HFFc6 (cell line): ENCODE data around the gene ANO4. TPM values are rescaled to one million over a fixed set of nuclear protein-coding genes. Genes with fewer than 3 reads are reported as not detected.

Experiments used
- DNase-seq: peaks from one replicate; pipeline ENCODE4 v3.0.0-alpha.2; 2018
- H3K27ac Mint-ChIP-seq: 2 replicates; pipeline ENCODE4 v1.8.0; 2020; ENCODE audit warnings: mild to moderate bottlenecking, mixed read lengths
- H3K27me3 Mint-ChIP-seq: 2 replicates; pipeline ENCODE4 v1.8.0; 2021; ENCODE audit warnings: mild to moderate bottlenecking, moderate library complexity, mixed read lengths; ENCODE audit not compliant: insufficient read depth
- H3K36me3 Mint-ChIP-seq: 2 replicates; pipeline ENCODE4 v1.8.0; 2021; ENCODE audit warnings: low read depth, mixed read lengths
- H3K4me1 Mint-ChIP-seq: 2 replicates; pipeline ENCODE4 v1.8.0; 2020; ENCODE audit warnings: low read depth, mixed read lengths
- H3K4me3 Mint-ChIP-seq: 2 replicates; pipeline ENCODE4 v1.8.0; 2020; ENCODE audit warnings: mild to moderate bottlenecking, moderate library complexity, mixed read lengths
- H3K9me3 Mint-ChIP-seq: 2 replicates; pipeline ENCODE4 v1.8.0; 2020; ENCODE audit warnings: mild to moderate bottlenecking, mixed read lengths
- CTCF ChIP-seq: fragments of 200-600 bp; sonication (generic); IDR thresholded peaks from 2 replicates; pipeline ENCODE4 v1.5.0; 2021; ENCODE audit warnings: antibody characterized with exemption, mild to moderate bottlenecking
- total RNA-seq, 6 experiments: library from RNA; stranded (reverse); fragmentation: NEBNext Ultra II Directional; extraction: Animal tissue kit (Norgen Biotek cat#: 25700); gene quantifications; 2 replicates in 1 of 6; 3 replicates in 5 of 6; pipeline ENCODE4 v1.2.3, GENCODE V29; 2021

Gene ANO4
- total RNA-seq, 6 experiments from 2014 or later = not detected

DNA sequence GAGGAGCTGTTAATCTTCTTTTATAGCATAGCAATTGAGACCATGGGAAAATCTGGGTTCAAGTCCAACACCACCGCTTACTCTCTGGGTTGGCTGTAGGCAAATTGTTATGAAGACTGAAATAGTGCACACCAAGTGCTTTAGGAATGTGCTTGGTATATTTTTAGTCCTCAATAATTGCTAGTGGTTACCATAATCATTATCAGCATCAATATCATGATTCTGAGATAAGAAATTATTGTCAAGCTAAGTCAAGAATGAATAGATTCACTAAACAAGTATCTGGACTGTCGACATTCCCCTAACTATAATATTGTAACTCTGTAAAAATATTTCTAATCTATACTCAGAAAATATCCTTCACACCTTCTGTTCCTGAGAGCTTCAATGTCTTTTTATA lies 48.5 kb downstream of the ANO4 start:
- H3K27ac Mint-ChIP-seq = no peak overlapping the region
- no peak for TF ChIP-seq CTCF
- H3K4me3 Mint-ChIP-seq = no peak overlapping the region
- DNase-seq = no peak
- H3K36me3 Mint-ChIP-seq = no peaks in the 10 kb centered on the region
- no peaks in the 10 kb centered on the region for H3K27me3 Mint-ChIP-seq
- no peaks in the 10 kb centered on the region for H3K4me1 Mint-ChIP-seq
- H3K9me3 Mint-ChIP-seq = peaks cover 22% of the 10 kb centered on the region

DNA sequence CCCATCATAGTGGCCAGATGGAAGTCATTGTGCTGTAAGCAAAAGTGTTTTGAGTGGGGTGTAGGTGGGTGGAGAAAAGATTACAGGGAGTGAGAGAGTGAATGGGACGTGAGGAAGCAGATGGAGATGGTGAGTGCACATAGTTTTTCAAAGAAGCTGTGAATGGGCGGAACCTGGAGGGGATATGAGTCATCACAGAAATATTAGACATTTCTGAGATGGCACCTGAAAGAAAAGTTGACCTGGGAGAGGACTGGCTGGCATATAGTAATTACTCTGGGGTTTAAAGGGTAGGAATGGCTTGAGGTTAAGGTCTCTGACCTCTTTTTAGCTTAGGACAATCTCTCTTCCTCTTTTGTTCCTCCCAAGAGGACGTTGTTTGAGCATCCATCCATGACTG lies 50.5 kb downstream of the ANO4 start:
- TF ChIP-seq CTCF = no peak
- no peaks in the 10 kb centered on the region for H3K36me3 Mint-ChIP-seq
- no peaks in the 10 kb centered on the region for H3K27me3 Mint-ChIP-seq
- no peaks in the 10 kb centered on the region for H3K4me1 Mint-ChIP-seq
- peaks cover 23% of the 10 kb centered on the region for H3K9me3 Mint-ChIP-seq
- no peak overlapping the region for H3K27ac Mint-ChIP-seq
- H3K4me3 Mint-ChIP-seq = no peak overlapping the region
- DNase-seq = no peak

DNA sequence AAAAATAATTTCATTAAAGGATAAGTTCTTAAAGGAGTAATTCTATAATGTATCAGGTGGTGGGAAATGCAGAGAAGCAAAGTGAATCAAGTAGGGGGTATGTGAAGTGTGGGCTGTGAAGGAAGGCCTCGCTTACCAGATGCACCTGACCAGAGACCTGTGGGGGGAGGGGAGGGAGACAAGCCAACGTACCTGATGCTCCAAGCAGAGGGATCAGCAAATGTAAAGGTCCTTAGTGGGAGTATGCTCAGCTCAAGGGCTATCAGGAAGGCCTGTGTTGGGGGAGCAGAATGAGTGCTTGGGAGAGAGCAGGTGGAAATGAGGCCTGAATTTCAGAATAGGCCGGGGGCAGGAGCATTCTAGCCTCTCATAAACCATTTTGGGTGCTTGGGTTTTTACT lies 57.1 kb downstream of the ANO4 start:
- Mint-ChIP-seq H3K27ac (no peak overlapping the region), H3K4me1 (no peaks in the 10 kb centered on the region), H3K9me3 (peaks cover 35% of the 10 kb centered on the region), H3K27me3 (no peaks in the 10 kb centered on the region), H3K4me3 (no peak overlapping the region), H3K36me3 (no peaks in the 10 kb centered on the region)
- TF ChIP-seq CTCF = no peak
- no peak for DNase-seq

- H3K27ac Mint-ChIP-seq = no peak overlapping the region
- no peaks in the 10 kb centered on the region for H3K4me1 Mint-ChIP-seq
- no peak overlapping the region for H3K4me3 Mint-ChIP-seq
- peaks cover 33% of the 10 kb centered on the region for H3K9me3 Mint-ChIP-seq
- no peaks in the 10 kb centered on the region for H3K36me3 Mint-ChIP-seq
- DNase-seq = no peak
- H3K27me3 Mint-ChIP-seq = no peaks in the 10 kb centered on the region
- no peak for TF ChIP-seq CTCF
Observed at GRCh38 chr12:100857418-100857817, 62.8 kb downstream of the ANO4 start.

GRCh38 chr12:100857971-100858370 lies 63.4 kb downstream of the ANO4 start:
- no peak overlapping the region for H3K27ac Mint-ChIP-seq
- H3K9me3 Mint-ChIP-seq = peaks cover 33% of the 10 kb centered on the region
- TF ChIP-seq CTCF = no peak
- DNase-seq = no peak
- H3K4me3 Mint-ChIP-seq = no peak overlapping the region
- no peaks in the 10 kb centered on the region for H3K27me3 Mint-ChIP-seq
- no peaks in the 10 kb centered on the region for H3K36me3 Mint-ChIP-seq
- H3K4me1 Mint-ChIP-seq = no peaks in the 10 kb centered on the region

DNA sequence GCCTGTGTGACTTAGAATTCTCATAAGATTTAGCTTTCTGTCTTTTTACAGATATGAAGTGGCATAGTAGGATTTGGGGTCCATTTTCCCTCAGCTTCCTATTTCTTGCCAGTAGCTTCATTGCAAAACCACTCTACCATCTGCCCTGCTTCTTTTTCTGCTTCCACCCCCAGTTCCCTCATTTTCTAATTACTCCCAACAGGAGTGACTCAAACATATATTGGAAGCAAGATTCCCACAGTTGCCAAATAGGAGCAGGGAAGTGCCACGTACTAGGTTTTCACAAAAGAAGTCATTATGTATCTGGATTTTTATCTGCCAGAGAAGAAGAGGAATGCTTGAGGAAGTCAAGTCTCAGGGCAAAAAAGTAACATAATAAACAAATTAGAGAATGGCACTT lies 64.1 kb downstream of the ANO4 start:
- H3K27ac Mint-ChIP-seq = no peak overlapping the region

More for the DNA sequence above, 64.1 kb downstream of the ANO4 start:
- H3K4me1 Mint-ChIP-seq = no peaks in the 10 kb centered on the region
- DNase-seq = no peak
- no peaks in the 10 kb centered on the region for H3K27me3 Mint-ChIP-seq
- TF ChIP-seq CTCF = no peak
- no peaks in the 10 kb centered on the region for H3K36me3 Mint-ChIP-seq
- H3K4me3 Mint-ChIP-seq = no peak overlapping the region
- H3K9me3 Mint-ChIP-seq = peaks cover 33% of the 10 kb centered on the region
